Gastrocnemius medialis (tissue), 4 donors: ENCODE measurements around the gene TOMM34. TPM values are rescaled to one million over a fixed set of nuclear protein-coding genes. Genes with fewer than 3 reads are reported as not detected.
A peak's percentile ranks its signal among the peaks of the same experiment; 100 is the strongest.

Source experiments
- ATAC-seq, 2 donors: fragments of 150-250 bp; one replicate each; pipeline ENCODE4 v1.9.1; 2016
- DNase-seq, 2 donors: peaks; one replicate each; pipeline ENCODE4 v3.0.0-alpha.2; 2019
- H3K27ac ChIP-seq, 4 donors: fragments of 200-600 bp; sonication (generic); 1 replicate in 1 of 4; 2 replicates in 3 of 4; pipeline ENCODE4 v1.5.1; 2016 to 2018; ENCODE audit warnings: mild to moderate bottlenecking in 2 of 4, moderate library complexity in 1 of 4
- H3K27me3 ChIP-seq, 3 donors: fragments of 200-600 bp; sonication (generic) in 2 of 3; 1 replicate in 1 of 3; 2 replicates in 2 of 3; pipeline versions ENCODE4 v1.5.1 to v1.6.0; 2016 to 2019; ENCODE audit warnings: mild to moderate bottlenecking in 1 of 3, moderate library complexity in 1 of 3
- H3K36me3 ChIP-seq, 2 donors: fragments of 200-600 bp; sonication (generic) in 1 of 2; one replicate each; pipeline ENCODE4 v1.5.1; 2017 to 2018
- H3K4me1 ChIP-seq, 2 donors: fragments of 200-600 bp; sonication (generic) in 1 of 2; one replicate each; pipeline ENCODE4 v1.5.1; 2016 to 2017; ENCODE audit warnings: mild to moderate bottlenecking in 2 of 2
- H3K4me3 ChIP-seq, 4 donors: fragments of 200-600 bp; sonication (generic) in 3 of 4; 1 replicate in 1 of 4; 2 replicates in 3 of 4; pipeline ENCODE4 v1.5.1; 2016 to 2019; ENCODE audit warnings: mild to moderate bottlenecking in 2 of 4
- H3K9me3 ChIP-seq, 3 donors: fragments of 200-600 bp; sonication (generic) in 2 of 3; 1 replicate in 1 of 3; 2 replicates in 2 of 3; pipeline ENCODE4 v1.5.1; 2016 to 2019
- CTCF ChIP-seq, 5 experiments: fragments of 450-650 bp in 3 of 5; fragments of 200-600 bp in 2 of 5; sonication (generic) in 2 of 5; IDR thresholded peaks in 4 of 5; conservative IDR thresholded peaks in 1 of 5; 1 replicate in 4 of 5; 2 replicates in 1 of 5; pipeline ENCODE4 v1.5.1; 2016 to 2019; ENCODE audit warnings: antibody characterized with exemption in 5 of 5, mild to moderate bottlenecking in 3 of 5, moderate library complexity in 3 of 5
- POLR2A ChIP-seq, 2 donors: fragments of 450-650 bp; IDR thresholded peaks; one replicate each; pipeline ENCODE4 v1.6.1; 2017; ENCODE audit warnings: antibody characterized with exemption in 2 of 2, mild to moderate bottlenecking in 2 of 2, moderate library complexity in 2 of 2
- in situ Hi-C, 4 donors: fragments of 200-750 bp; cut with MboI; loops; one replicate each; pipeline versions ENCODE4 v1.15.0 to v1.8.0; 2017; ENCODE audit warnings: low sequenced_read_pairs in 4 of 4
- intact Hi-C: fragments of 100-400 bp; cut with DNase I; formaldehyde crosslinking; loops from one replicate; pipeline ENCODE4 v1.15.1; 2023; ENCODE audit warnings: low total_unique reads
- total RNA-seq, 4 donors: library from RNA; depleted of rRNA; stranded (reverse); fragments of >200 nt; gene quantifications; one replicate each; pipeline versions ENCODE4 v1.1.0 to v1.2.3, GENCODE V29; 2016

The TOMM34 gene
- total RNA-seq, 4 donors from 2014 or later, result 9.8 to 19.2 (median 17.0) TPM

DNA sequence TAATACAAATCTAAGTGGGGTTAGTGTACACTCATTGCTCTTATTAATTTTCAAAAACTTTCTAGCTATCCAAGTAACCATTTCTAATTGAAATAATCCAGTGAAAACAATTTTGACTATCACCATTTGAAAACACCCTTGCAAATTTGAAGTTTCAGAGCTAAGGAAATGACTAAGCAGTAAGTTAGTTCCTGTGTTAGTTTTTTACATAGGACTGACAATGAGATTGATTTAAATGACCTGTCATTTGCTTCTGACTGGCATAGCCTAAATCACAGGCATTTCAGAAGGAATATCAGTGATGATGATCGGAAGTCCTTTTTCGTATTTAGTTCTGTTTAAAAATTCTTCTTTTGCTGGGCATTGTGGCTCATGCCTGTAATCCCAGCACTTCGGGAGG, 33.1 kb upstream of the TOMM34 start:
- DNase-seq (no peak), ATAC-seq (no peak)
- H3K36me3 ChIP-seq, result peaks cover 0 to 30% of the 10 kb centered on the region in 2 donors
- intact Hi-C loops (no loop called here), in situ Hi-C loops (no loop called here)
- H3K9me3 ChIP-seq, result no peaks in the 10 kb centered on the region
- peaks cover 0 to 3% of the 10 kb centered on the region in 2 donors for H3K4me1 ChIP-seq
- TF ChIP-seq CTCF (IDR thresholded peaks at IDR 0.05 in 4 of 5, conservative IDR thresholded peaks at IDR 0.05 in 1 of 5) (no peak), POLR2A (IDR thresholded peaks at IDR 0.05) (no peak)
- H3K4me3 ChIP-seq, result no peak overlapping the region
- H3K27me3 ChIP-seq, result no peaks in the 10 kb centered on the region
- peak overlapping the region in 3 of 4 donors; percentile 38 to 53 (median 39) for H3K27ac ChIP-seq

GRCh38 chr20:44990957-44991356, 30.8 kb upstream of the TOMM34 start:
- TF ChIP-seq POLR2A (IDR thresholded peaks at IDR 0.05), result no peak
- no peak for TF ChIP-seq CTCF (IDR thresholded peaks at IDR 0.05 in 4 of 5, conservative IDR thresholded peaks at IDR 0.05 in 1 of 5)
- DNase-seq (no peak), ATAC-seq (no peak)
- Histone ChIP-seq H3K36me3 (peaks cover 0 to 8% of the 10 kb centered on the region in 2 donors), H3K27ac (peak overlapping the region; percentile 16 to 45 (median 32)), H3K9me3 (no peaks in the 10 kb centered on the region), H3K4me3 (peak overlapping the region in 1 of 4 donors; percentile 14), H3K4me1 (peaks cover 0 to 3% of the 10 kb centered on the region in 2 donors), H3K27me3 (no peaks in the 10 kb centered on the region)
- in situ Hi-C loops, result no loop called here
- intact Hi-C loops, result no loop called here

- TF ChIP-seq CTCF (IDR thresholded peaks at IDR 0.05 in 4 of 5, conservative IDR thresholded peaks at IDR 0.05 in 1 of 5) (no peak), POLR2A (IDR thresholded peaks at IDR 0.05) (no peak)
- no peak for ATAC-seq
- in situ Hi-C loops, result no loop called here
Measured at GRCh38 chr20:44990425-44990824, 30.2 kb upstream of the TOMM34 start.

DNA sequence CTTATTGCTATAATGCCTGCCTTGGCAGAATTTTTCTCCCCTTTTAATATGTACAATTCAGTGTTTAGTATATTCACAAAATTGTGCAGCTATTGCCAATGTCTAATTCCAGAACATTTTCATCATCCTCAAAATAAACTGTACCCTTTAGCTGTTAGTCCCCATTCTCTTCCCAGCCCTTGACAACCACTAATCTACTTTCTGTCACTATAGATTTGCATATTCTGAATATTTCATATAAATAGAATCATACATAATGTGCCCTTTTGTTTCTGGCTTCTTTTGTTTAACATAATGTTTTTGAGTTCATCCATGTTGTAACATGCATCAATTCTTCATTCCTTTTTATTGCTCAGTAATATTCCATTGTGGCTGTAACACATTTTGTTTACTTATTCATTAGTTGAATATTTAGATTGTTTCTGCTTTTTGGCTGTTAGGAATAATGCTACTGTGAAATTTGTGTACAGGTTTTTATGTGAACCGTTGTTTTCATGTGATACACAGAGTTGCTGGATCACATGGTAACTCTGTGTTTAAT, 28.5 kb upstream of the TOMM34 start:
- Histone ChIP-seq H3K36me3 (peaks cover 0 to 12% of the 10 kb centered on the region in 2 donors), H3K27ac (no peak overlapping the region), H3K27me3 (no peaks in the 10 kb centered on the region), H3K4me1 (peaks cover 0 to 3% of the 10 kb centered on the region in 2 donors), H3K4me3 (no peak overlapping the region), H3K9me3 (no peaks in the 10 kb centered on the region)
- ATAC-seq, result no peak
- TF ChIP-seq CTCF (IDR thresholded peaks at IDR 0.05 in 4 of 5, conservative IDR thresholded peaks at IDR 0.05 in 1 of 5), result no peak
- TF ChIP-seq POLR2A (IDR thresholded peaks at IDR 0.05), result no peak
- intact Hi-C loops (no loop called here), in situ Hi-C loops (no loop called here)
- no peak for DNase-seq

More at GRCh38 chr20:44990425-44990824, 30.2 kb upstream of the TOMM34 start:
- no peak for DNase-seq
- peaks cover 0 to 3% of the 10 kb centered on the region in 2 donors for H3K4me1 ChIP-seq
- H3K27ac ChIP-seq, result peak overlapping the region; percentile 16 to 45 (median 32)
- H3K9me3 ChIP-seq, result no peaks in the 10 kb centered on the region
- H3K27me3 ChIP-seq, result no peaks in the 10 kb centered on the region
- intact Hi-C loops, result no loop called here
- H3K4me3 ChIP-seq, result peak overlapping the region in 1 of 4 donors; percentile 14
- H3K36me3 ChIP-seq, result peaks cover 0 to 8% of the 10 kb centered on the region in 2 donors
